Neural cell (in vitro differentiated cells): ENCODE measurements around the gene LIN9.

Experiments
- EP300 ChIP-seq: fragments of 450-650 bp; conservative IDR thresholded peaks from 2 replicates; pipeline ENCODE4 v1.6.1; 2014; ENCODE audit warnings: antibody characterized with exemption, mild to moderate bottlenecking, moderate library complexity; ENCODE audit not compliant: poor library complexity, severe bottlenecking
- EZH2 ChIP-seq: fragments of 200-600, 300-800 bp; shearing (Covaris generic), sonication (generic); IDR thresholded peaks from 2 replicates; pipeline ENCODE4 v1.6.1; 2014; ENCODE audit warnings: antibody characterized with exemption, low read length, borderline replicate concordance, mild to moderate bottlenecking; ENCODE audit not compliant: insufficient read depth, poor library complexity, severe bottlenecking
- MXI1 ChIP-seq: fragments of 450-650 bp; conservative IDR thresholded peaks from 2 replicates; pipeline ENCODE4 v1.6.1; 2014; ENCODE audit warnings: antibody characterized with exemption, mild to moderate bottlenecking; ENCODE audit not compliant: poor library complexity, severe bottlenecking
- RAD21 ChIP-seq: fragments of 450-650 bp; conservative IDR thresholded peaks from 2 replicates; pipeline ENCODE4 v1.6.1; 2014; ENCODE audit warnings: antibody characterized with exemption, mild to moderate bottlenecking, moderate library complexity
- TF ChIP-seq, protein P1 (sequence below): fragments of 450-650 bp; IDR thresholded peaks from 2 replicates; pipeline ENCODE4 v1.5.1; 2014; ENCODE audit warnings: antibody characterized with exemption, mild to moderate bottlenecking, moderate library complexity; ENCODE audit not compliant: poor library complexity, severe bottlenecking
- TF ChIP-seq, protein P2 (sequence below): IDR thresholded peaks from 2 replicates; pipeline ENCODE4 v1.6.1; 2012; ENCODE audit warnings: borderline replicate concordance

DNA sequence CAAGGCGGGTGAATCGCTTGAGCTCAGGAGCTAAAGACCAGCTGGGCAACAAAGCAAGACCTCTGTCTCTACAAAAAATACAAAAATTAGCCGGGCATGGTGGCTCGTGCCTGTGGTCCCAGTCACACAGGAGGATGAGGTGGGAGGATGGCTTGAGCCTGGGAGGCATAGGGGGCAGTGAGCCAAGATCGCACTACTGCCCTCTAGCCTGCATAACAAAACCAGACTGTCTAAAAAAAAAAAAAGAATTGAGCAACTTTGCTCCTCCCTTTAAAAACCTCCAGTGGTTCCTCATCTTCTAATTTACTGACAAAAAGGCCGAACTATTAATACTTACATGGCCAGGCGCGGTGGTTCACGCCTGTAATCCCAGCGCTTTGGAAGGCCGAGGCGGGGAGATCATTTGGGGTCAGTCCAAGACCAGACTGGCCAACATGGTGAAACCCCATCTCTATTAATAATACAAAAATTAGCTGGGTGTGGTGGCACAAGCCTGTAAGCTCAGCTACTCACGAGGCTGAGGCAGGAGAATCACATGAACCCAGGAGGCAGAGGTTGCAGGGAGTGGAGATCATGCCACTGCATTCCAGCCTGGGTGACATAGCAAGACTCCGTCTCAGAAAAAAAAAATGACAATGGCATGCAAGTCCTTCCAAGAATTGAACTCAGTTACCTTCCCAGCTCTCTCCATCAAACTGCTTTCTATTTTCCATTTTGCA, 126.8 kb downstream of the LIN9 start:
- TF ChIP-seq, protein P1, sequence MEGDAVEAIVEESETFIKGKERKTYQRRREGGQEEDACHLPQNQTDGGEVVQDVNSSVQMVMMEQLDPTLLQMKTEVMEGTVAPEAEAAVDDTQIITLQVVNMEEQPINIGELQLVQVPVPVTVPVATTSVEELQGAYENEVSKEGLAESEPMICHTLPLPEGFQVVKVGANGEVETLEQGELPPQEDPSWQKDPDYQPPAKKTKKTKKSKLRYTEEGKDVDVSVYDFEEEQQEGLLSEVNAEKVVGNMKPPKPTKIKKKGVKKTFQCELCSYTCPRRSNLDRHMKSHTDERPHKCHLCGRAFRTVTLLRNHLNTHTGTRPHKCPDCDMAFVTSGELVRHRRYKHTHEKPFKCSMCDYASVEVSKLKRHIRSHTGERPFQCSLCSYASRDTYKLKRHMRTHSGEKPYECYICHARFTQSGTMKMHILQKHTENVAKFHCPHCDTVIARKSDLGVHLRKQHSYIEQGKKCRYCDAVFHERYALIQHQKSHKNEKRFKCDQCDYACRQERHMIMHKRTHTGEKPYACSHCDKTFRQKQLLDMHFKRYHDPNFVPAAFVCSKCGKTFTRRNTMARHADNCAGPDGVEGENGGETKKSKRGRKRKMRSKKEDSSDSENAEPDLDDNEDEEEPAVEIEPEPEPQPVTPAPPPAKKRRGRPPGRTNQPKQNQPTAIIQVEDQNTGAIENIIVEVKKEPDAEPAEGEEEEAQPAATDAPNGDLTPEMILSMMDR = no peak
- no peak for TF ChIP-seq EZH2
- no peak for TF ChIP-seq EP300
- TF ChIP-seq RAD21 = no peak
- TF ChIP-seq, protein P2, sequence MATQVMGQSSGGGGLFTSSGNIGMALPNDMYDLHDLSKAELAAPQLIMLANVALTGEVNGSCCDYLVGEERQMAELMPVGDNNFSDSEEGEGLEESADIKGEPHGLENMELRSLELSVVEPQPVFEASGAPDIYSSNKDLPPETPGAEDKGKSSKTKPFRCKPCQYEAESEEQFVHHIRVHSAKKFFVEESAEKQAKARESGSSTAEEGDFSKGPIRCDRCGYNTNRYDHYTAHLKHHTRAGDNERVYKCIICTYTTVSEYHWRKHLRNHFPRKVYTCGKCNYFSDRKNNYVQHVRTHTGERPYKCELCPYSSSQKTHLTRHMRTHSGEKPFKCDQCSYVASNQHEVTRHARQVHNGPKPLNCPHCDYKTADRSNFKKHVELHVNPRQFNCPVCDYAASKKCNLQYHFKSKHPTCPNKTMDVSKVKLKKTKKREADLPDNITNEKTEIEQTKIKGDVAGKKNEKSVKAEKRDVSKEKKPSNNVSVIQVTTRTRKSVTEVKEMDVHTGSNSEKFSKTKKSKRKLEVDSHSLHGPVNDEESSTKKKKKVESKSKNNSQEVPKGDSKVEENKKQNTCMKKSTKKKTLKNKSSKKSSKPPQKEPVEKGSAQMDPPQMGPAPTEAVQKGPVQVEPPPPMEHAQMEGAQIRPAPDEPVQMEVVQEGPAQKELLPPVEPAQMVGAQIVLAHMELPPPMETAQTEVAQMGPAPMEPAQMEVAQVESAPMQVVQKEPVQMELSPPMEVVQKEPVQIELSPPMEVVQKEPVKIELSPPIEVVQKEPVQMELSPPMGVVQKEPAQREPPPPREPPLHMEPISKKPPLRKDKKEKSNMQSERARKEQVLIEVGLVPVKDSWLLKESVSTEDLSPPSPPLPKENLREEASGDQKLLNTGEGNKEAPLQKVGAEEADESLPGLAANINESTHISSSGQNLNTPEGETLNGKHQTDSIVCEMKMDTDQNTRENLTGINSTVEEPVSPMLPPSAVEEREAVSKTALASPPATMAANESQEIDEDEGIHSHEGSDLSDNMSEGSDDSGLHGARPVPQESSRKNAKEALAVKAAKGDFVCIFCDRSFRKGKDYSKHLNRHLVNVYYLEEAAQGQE = no peak
- no peak for TF ChIP-seq MXI1
